GM12874 (cell line): Measurements from ENCODE around the gene DRC7.

Source experiments
- TF ChIP-seq, protein P1 (sequence below): IDR thresholded peaks from 2 replicates; pipeline ENCODE4 v1.5.1; 2011; ENCODE audit warnings: low read depth, mild to moderate bottlenecking, control low read depth, low read length, moderate library complexity; ENCODE audit not compliant: insufficient read depth

Gene DRC7

DNA sequence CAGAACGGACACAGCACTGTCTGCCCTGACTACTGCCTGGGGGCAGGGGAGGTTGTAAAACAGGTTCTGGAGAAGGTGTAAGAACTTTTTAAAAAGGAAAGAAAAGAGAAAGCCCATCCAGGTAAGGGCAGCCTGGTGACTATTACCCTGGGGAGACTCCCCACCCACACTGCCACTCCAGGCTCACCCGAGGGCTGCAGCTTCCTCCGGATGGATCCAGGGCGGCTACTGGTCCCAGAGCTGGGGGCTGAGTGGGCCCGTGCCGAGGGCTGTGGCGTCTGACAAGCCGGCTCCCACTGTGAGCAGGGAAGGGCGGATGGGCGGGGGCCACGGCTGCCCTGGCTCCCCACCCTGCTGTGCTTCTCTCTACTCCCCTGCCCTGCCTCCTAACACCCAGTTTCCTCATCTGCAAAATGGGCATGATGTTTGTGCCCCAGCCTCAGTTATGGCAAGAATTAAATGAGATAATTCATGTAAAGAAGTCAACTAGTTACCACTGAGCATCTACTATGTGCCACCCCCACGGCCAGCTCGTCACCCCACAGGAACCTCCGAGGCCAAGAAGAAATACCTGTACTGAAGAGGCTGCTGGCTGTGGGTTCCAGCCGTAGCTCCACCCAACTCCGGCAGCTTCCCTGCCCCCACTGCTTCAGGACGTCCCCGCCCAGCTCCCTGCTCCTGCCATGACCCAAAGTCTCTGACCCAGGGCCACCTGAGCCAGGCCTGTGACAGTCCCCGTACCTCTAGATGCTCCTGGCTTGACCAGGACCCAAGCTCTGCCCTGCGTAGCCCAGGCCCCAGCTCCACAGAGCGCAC, 65.1 kb downstream of the DRC7 start:
- TF ChIP-seq, protein P1, sequence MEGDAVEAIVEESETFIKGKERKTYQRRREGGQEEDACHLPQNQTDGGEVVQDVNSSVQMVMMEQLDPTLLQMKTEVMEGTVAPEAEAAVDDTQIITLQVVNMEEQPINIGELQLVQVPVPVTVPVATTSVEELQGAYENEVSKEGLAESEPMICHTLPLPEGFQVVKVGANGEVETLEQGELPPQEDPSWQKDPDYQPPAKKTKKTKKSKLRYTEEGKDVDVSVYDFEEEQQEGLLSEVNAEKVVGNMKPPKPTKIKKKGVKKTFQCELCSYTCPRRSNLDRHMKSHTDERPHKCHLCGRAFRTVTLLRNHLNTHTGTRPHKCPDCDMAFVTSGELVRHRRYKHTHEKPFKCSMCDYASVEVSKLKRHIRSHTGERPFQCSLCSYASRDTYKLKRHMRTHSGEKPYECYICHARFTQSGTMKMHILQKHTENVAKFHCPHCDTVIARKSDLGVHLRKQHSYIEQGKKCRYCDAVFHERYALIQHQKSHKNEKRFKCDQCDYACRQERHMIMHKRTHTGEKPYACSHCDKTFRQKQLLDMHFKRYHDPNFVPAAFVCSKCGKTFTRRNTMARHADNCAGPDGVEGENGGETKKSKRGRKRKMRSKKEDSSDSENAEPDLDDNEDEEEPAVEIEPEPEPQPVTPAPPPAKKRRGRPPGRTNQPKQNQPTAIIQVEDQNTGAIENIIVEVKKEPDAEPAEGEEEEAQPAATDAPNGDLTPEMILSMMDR, result no peak

DNA sequence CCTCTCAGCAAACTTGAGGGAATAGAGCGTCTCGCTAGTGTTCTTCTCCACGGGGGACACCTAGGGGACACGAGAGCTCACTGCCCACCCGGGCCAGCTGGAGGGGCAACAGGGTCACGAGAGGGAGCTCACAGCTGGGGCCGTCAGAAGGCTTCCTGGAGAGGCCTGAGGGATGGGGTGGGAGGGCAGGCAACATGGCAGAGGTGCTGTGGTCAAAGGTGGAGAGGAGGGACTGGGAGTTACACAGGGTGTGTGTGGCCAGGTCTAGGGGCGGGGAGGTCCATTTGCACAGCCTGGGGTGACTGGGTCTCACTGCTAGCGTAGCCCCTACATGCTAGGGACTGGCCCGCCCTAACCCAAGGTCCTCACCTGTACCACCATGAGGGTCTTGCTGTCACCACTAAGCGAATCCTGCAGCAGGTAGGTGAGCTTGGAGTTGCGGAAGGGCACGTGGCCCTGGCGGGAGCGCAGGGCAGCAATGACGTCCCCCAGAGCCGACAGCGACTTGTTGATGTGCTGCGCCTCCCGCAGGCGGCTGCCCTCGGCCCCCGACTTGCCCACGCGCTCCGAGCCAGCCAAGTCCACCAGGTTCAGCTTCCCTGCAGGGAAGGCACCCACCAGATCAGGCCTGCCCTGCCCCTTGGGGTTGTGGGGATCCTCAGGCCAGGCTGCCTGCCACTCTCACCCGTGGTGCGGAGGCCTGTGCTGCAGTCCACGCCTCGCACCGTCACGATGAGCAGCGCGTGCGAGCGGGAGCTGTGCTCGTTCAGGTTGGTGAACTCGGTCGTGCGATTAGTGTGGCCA, 66.0 kb downstream of the DRC7 start:
- TF ChIP-seq, protein P1, result no peak

DNA sequence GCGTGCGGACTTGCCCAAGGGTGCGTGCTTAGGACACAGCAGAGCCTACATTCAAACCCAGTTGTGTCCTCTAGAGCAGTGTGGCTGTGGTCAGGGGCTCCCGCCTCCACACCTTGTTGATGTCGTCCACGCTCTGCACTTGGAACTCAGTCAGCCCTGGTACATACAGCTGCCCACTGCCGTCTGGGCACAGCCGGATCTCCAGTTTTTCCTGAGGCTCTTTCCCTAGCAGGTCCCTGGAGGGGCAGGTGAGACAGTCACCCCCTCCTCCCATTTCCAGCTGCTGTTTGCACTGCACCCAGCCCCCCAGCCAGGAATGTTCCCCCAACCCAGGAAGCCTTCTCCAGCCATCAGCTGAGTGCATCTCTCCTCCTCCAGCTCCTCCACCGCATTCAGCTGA, 66.7 kb downstream of the DRC7 start:
- TF ChIP-seq, protein P1, result no peak

DNA sequence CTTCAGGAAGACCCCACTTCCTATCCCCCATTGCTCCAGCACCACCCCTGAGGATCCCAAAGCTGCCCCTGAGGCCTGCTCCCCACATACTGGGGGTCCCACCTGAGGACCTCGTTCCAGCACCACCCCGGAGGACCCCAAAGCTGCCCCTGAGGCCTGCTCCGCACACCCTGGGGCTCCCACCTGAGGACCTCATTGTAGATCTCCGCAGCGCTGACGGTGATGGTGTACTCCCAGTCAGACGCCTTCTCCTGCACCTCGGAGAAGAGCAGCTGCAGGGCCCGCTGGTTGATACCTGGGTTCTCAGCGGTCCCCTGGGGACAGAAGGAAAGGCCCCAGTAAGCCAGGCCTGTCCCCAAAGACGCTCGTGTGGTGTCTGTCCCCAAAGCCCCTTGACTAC, 67.4 kb downstream of the DRC7 start:
- TF ChIP-seq, protein P1, result no peak

DNA sequence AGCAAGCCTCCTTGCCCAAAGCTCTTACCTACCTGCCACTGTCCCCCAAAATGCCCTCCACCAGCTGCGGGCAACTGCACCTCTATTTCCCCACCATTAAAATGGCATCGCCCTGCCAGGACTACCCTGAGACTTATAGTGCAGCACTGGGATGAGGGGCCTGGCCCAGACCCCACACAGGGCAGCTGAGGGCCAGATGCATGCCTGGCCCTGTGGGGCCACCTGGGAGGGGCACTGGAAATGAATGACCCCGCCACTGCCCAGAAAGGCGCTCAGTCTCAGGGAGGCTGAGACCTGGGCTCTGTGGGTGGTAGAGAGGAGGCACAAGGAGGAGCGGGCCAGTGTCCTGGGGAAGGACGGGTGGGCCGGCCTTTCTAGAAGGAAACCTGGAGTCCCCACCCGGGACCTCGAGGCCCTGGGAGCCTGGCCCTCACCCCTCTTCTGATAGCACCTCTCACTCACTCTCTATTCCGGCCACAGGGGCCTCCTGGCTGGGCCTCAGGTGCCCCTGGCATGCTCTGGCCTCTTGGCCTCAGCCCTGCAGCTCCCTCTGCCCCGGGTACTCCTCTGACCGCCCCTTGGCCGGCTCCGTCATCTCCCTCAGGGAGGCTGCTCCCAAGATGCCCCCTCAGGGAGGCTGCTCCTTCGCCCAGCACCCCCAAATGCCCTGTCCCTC, 67.9 kb downstream of the DRC7 start:
- TF ChIP-seq, protein P1, result no peak

DNA sequence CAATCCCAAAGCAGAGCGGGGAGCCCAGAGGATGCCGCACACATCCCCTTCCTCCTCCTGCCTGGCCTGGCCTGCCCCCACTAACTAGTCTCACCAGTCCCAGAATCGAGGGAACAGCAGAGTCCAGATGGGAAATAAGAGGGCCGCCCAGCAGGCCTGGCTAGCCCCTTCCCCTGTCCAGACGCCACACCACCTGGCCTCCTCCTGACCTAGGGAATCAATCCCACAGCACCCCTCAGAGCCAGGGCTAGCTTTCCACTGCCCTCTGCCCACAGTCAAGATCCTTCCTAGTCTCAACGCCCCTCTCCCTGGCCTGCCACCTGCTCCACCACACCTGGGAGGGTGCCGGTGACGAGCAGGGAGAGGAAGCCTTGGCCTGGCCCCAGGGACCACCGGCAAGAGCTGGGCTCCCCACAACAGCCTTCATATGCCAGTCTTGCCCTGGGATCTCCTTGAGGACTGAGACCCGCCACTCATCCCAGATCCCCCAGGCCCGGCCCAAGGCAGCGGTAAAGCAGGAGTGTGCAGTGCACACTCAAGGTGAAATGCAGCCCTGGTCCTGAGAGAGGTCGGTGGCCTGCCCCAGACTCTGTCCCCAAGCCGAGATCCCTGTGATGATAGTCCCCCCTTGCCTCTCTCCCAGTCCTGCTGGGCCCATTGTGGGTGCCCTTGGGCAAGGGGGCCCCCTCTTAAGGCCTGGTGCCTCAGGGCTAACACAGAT, 68.8 kb downstream of the DRC7 start:
- TF ChIP-seq, protein P1, result no peak
